Measurements from ENCODE around the gene SLC2A10.

The SLC2A10 gene

DNA sequence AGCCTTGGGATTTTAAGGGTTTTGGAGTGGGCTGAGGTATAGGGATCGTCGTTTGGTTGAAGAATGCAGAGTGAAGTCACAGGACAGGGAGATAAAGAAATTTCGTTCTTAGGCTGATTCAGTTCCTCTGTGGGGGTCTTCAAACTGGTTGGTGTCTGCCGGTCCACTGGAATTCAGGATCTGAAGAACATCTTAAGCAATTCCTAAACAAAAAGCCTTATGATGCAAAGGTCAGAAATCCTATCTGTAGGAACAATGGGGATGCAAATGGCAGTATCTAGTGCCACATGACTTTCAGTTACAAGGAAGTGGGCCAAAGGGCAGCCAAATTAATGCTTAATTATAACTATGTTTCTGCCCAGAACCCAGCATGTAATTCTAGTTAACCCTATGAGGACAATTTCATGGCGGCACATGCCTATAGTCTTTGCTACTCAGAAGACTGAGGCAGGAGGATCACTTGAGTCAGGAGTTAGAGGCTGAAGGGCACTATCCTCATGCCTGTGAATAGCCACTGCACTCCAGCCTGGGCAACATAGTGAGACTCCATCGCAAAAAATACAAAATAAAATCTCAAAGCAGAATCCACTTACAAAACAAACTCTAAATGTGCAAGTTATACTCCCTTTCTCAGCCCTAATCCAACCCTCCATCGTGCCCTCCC is 4.6 kb upstream of the SLC2A10 start:
- no peak overlapping the region for H3K27ac ChIP-seq (ENCODE audit: low read depth, low read length)
- H3K79me2 ChIP-seq (ENCODE audit: control insufficient read depth, insufficient read depth, low read length, unreplicated experiment): peaks cover 2% of the 10 kb centered on the region
- peak overlapping the region; percentile 13 for H2AFZ ChIP-seq (ENCODE audit: low read length, unreplicated experiment)

DNA sequence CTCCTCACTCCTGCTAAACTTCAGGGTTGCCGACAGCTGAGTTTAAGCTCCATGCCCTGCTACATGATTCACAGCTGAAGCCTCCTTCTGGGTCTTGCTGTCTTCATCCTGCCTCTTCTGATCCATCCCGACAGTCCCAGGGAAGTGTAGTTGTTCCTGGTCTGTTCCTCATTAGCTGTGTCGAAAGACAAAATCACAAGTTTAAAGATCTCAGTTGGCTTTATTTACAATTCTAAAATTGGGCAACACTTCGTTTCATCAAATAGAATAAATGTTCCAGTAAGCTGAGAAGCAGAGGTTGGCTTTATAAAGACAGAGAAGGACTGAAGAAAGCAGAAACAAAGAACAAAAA is 4.1 kb upstream of the SLC2A10 start:
- H3K36me3 ChIP-seq (ENCODE audit: insufficient read depth, low read length): no peaks in the 10 kb centered on the region
- no peaks in the 10 kb centered on the region for H3K27me3 ChIP-seq (ENCODE audit: insufficient read depth, low read length)
- no peak overlapping the region for H3K27ac ChIP-seq (ENCODE audit: low read depth, low read length)
- peak overlapping the region; percentile 13 for H2AFZ ChIP-seq (ENCODE audit: low read length, unreplicated experiment)
- peaks cover 7% of the 10 kb centered on the region for H3K79me2 ChIP-seq (ENCODE audit: control insufficient read depth, insufficient read depth, low read length, unreplicated experiment)
- no peak overlapping the region for H3K4me3 ChIP-seq (ENCODE audit: low read depth, low read length)
- H3K4me1 ChIP-seq (ENCODE audit: control insufficient read depth, insufficient read depth, low read length, unreplicated experiment): peaks cover 5% of the 10 kb centered on the region

More for the DNA sequence above, 4.6 kb upstream of the SLC2A10 start:
- Histone ChIP-seq H3K4me1 (ENCODE audit: control insufficient read depth, insufficient read depth, low read length, unreplicated experiment) (peaks cover 4% of the 10 kb centered on the region), H3K27me3 (ENCODE audit: insufficient read depth, low read length) (no peaks in the 10 kb centered on the region), H3K4me3 (ENCODE audit: low read depth, low read length) (no peak overlapping the region), H3K36me3 (ENCODE audit: insufficient read depth, low read length) (no peaks in the 10 kb centered on the region)

DNA sequence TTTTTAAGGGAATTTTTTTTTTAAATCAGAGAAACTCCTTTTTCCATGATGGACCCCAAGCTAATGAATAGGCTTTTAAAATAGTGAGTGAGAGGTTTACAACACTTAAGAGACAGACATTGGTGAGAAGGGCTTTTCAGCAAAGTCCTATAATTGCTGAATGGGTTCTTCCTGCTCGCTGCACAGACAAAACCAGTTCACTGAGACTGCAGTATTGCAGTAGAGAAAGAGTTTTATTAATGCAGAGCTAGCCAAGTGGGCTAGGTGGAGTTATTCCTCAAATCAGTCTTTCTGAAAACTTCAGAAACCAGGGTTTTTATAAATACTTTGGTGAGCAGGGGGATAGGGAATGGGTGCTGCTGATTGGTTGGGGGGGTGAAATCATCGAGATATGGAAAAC is 3.2 kb upstream of the SLC2A10 start:
- H3K27me3 ChIP-seq (ENCODE audit: insufficient read depth, low read length): no peaks in the 10 kb centered on the region
- no peak overlapping the region for H2AFZ ChIP-seq (ENCODE audit: low read length, unreplicated experiment)
- peaks cover 13% of the 10 kb centered on the region for H3K4me1 ChIP-seq (ENCODE audit: control insufficient read depth, insufficient read depth, low read length, unreplicated experiment)
- peaks cover 16% of the 10 kb centered on the region for H3K79me2 ChIP-seq (ENCODE audit: control insufficient read depth, insufficient read depth, low read length, unreplicated experiment)
- H3K4me3 ChIP-seq (ENCODE audit: low read depth, low read length): no peak overlapping the region
- no peak overlapping the region for H3K27ac ChIP-seq (ENCODE audit: low read depth, low read length)
- H3K36me3 ChIP-seq (ENCODE audit: insufficient read depth, low read length): 0 out of 2 replicates have a peak, but pooled peaks cover 2% of the 10 kb centered on the region

DNA sequence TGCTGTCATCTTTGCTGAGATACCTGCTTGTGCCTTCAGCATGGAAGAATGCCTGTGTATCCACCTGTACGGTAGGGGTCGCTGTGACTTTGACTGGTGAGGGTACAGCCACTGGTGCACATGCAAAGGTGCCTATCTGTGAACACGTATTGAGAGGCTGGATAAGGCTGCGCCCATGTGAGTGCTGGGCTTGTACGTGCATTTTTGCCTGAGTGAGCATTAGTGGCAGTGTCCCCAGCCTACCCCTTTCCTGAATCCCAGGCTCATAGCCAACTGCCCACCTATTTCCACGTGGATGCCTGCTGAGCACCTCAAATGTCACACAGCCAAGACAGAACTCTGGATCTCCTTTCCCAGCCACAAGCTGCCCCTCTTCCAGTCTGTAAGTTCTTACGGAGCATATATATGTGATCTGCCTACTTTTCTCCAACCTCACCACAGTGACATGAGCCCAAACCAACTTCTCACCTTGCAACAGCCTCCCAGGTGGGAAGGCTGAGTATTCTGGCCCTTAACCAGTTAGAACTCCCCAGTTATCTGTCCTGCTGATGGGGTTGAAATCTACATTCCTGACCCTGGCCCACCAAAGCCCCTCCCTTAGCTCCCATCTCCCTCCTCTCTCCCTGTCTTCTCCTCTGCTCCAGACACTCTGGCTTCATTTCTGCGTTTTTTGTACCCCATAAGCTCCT is 1.1 kb upstream of the SLC2A10 start:
- Histone ChIP-seq H3K4me1 (ENCODE audit: control insufficient read depth, insufficient read depth, low read length, unreplicated experiment) (peaks cover 16% of the 10 kb centered on the region), H2AFZ (ENCODE audit: low read length, unreplicated experiment) (no peak overlapping the region), H3K79me2 (ENCODE audit: control insufficient read depth, insufficient read depth, low read length, unreplicated experiment) (peaks cover 25% of the 10 kb centered on the region), H3K27me3 (ENCODE audit: insufficient read depth, low read length) (no peaks in the 10 kb centered on the region), H3K36me3 (ENCODE audit: insufficient read depth, low read length) (0 out of 2 replicates have a peak, but pooled peaks cover 5% of the 10 kb centered on the region), H3K4me3 (ENCODE audit: low read depth, low read length) (no peak overlapping the region), H3K27ac (ENCODE audit: low read depth, low read length) (no peak overlapping the region)

DNA sequence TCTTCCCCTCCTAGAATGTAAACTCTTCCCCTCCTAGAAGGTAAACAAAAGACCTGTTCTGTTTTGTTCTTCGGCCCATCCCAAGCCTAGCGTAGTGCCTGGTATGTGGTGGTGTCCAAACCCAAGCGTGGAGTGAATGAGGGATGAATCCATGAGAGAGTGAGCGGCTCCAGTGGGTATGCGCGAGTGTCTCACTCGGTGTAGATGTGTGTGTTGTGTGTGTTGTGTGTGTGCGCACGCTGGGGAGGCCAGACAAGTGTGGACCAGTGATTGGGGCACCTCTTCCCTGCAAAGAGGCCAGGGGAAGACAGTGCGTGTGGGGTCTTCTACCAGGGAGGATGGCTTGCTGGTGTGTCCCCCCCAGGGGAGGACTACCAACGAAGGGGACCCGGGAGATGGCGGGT is 392 bp upstream of the SLC2A10 start:
- peak overlapping the region; percentile 97 for H3K4me3 ChIP-seq (ENCODE audit: low read depth, low read length)
- H3K4me1 ChIP-seq (ENCODE audit: control insufficient read depth, insufficient read depth, low read length, unreplicated experiment): peaks cover 16% of the 10 kb centered on the region
- peak overlapping the region; percentile 0; the same call in 1 of the 2 replicates for H3K27ac ChIP-seq (ENCODE audit: low read depth, low read length)

DNA sequence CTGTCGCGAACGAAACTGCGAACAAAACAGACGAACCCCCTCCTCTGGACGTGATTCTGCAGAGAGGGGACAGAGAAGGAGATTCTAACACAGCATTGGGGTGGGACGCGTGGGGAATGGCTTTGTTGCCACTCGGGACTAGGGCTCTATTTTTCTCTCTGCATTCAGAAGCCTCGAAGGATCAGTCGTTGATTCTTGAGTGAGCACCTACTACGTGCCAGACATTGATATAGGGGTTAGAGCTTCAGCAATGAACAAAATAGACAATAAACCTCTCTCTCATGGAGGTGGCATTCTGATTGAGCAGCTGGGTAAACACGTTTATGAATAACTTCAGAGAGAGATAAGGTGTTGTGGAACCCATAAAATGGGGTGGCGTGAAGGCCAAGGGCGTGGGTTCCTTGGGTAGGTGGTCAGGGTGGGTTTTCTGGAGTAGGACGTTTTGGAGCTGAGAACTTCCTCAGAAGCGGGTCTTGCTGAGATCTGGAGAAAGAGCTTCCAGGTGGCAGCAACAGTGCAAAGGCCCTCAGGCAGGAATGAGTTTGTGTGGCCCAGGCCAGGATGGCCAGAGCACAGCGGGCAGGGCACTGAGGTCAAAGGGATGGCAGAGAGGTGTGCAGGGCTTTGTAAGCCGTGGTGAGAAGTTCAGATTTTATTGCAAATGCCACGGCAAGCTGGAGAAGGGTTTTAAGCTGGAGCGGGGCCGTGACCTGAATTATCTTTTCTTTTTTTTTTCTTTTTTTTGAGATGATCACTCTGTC is 884 bp downstream of the SLC2A10 start:
- Histone ChIP-seq H3K4me1 (ENCODE audit: control insufficient read depth, insufficient read depth, low read length, unreplicated experiment) (peaks cover 23% of the 10 kb centered on the region), H2AFZ (ENCODE audit: low read length, unreplicated experiment) (peak overlapping the region; percentile 97), H3K27me3 (ENCODE audit: insufficient read depth, low read length) (no peaks in the 10 kb centered on the region), H3K36me3 (ENCODE audit: insufficient read depth, low read length) (0 out of 2 replicates have a peak, but pooled peaks cover 5% of the 10 kb centered on the region), H3K4me3 (ENCODE audit: low read depth, low read length) (peak overlapping the region; percentile 97), H3K27ac (ENCODE audit: low read depth, low read length) (peak overlapping the region; percentile 0; the same call in 1 of the 2 replicates), H3K79me2 (ENCODE audit: control insufficient read depth, insufficient read depth, low read length, unreplicated experiment) (peaks cover 25% of the 10 kb centered on the region)

More for the DNA sequence above, 392 bp upstream of the SLC2A10 start:
- H2AFZ ChIP-seq (ENCODE audit: low read length, unreplicated experiment): peak overlapping the region; percentile 97
- H3K36me3 ChIP-seq (ENCODE audit: insufficient read depth, low read length): 0 out of 2 replicates have a peak, but pooled peaks cover 5% of the 10 kb centered on the region
- H3K79me2 ChIP-seq (ENCODE audit: control insufficient read depth, insufficient read depth, low read length, unreplicated experiment): peaks cover 25% of the 10 kb centered on the region
- no peaks in the 10 kb centered on the region for H3K27me3 ChIP-seq (ENCODE audit: insufficient read depth, low read length)

DNA sequence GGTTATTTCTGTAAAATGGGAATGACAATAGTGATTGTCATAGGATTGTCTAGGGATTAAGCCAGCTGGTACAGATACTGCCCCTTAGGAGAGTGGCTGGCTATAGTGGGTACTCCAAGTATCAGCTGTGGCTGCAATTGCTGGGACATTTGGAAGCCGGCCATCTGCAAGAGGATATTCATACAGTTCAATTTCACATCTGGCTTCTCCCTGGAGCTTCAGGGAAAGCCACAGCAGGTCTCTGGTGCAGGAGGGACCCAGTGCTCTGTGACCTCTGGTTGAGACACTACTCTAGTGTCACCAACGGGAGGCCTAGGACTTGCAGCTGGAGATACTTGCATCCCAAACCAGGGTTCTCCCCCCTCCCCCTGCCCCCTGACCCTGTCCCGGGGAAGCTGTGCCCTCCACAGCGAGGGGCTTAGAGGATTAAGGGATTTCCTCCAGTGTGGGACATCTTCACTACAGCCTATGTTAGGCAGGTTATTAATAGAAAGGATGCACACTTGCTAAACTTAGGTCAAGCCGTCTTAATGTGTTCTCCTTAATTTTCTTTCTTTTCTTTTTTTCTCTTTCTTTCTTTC is 2.7 kb downstream of the SLC2A10 start:
- H3K79me2 ChIP-seq (ENCODE audit: control insufficient read depth, insufficient read depth, low read length, unreplicated experiment): peaks cover 25% of the 10 kb centered on the region
- H3K27ac ChIP-seq (ENCODE audit: low read depth, low read length): no peak overlapping the region
- H3K27me3 ChIP-seq (ENCODE audit: insufficient read depth, low read length): no peaks in the 10 kb centered on the region
- H3K4me1 ChIP-seq (ENCODE audit: control insufficient read depth, insufficient read depth, low read length, unreplicated experiment): peaks cover 26% of the 10 kb centered on the region
- H3K36me3 ChIP-seq (ENCODE audit: insufficient read depth, low read length): 0 out of 2 replicates have a peak, but pooled peaks cover 5% of the 10 kb centered on the region
- H3K4me3 ChIP-seq (ENCODE audit: low read depth, low read length): 0 out of 2 replicates have a peak overlapping the region, but pooled peaks have one; percentile 2
- no peak overlapping the region for H2AFZ ChIP-seq (ENCODE audit: low read length, unreplicated experiment)

DNA sequence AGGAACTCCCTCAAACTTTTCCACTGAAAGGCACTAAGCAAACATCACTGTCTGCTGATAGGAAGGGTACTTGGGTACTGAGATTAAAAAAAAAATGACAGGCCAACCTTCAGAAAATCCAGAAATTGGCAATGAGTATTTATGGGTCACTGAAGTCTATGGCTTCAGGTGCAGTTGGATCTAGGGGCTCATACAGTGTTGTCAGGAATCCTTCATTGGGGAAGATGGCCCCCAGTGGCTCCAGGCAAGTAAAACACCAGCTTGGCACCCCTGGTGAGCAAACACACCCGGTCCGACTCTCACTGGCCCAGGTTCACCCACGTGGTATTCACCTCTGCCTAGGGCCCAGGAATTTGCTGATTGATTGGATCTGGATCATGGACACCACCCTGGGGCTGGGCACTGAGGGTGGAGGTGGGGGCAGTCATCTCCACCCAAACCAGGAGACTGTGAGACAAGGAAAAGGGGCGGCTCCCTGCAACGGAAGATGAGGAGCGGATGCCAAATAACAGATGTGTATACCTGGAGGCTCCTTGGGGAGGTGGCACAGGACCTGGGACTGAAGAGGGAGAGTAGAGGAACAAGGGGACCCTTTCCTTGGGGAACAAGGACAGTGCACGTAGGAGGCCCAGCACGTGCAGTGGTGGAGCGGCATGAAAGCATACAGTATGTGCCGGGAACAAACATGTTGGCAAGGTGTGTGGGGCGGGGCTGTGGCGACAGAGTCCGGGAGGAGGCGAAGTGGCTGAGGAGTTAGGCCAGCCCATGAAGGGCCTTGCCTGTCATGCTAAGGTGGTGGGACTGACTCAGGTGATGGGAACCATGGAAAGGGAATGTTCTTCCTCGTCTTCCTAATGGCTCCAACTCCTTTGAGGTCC is 4.7 kb downstream of the SLC2A10 start:
- Histone ChIP-seq H3K4me3 (ENCODE audit: low read depth, low read length) (no peak overlapping the region), H3K36me3 (ENCODE audit: insufficient read depth, low read length) (0 out of 2 replicates have a peak, but pooled peaks cover 5% of the 10 kb centered on the region), H3K79me2 (ENCODE audit: control insufficient read depth, insufficient read depth, low read length, unreplicated experiment) (peaks cover 25% of the 10 kb centered on the region), H3K27me3 (ENCODE audit: insufficient read depth, low read length) (no peaks in the 10 kb centered on the region), H3K27ac (ENCODE audit: low read depth, low read length) (no peak overlapping the region), H2AFZ (ENCODE audit: low read length, unreplicated experiment) (no peak overlapping the region), H3K4me1 (ENCODE audit: control insufficient read depth, insufficient read depth, low read length, unreplicated experiment) (peaks cover 24% of the 10 kb centered on the region)

DNA sequence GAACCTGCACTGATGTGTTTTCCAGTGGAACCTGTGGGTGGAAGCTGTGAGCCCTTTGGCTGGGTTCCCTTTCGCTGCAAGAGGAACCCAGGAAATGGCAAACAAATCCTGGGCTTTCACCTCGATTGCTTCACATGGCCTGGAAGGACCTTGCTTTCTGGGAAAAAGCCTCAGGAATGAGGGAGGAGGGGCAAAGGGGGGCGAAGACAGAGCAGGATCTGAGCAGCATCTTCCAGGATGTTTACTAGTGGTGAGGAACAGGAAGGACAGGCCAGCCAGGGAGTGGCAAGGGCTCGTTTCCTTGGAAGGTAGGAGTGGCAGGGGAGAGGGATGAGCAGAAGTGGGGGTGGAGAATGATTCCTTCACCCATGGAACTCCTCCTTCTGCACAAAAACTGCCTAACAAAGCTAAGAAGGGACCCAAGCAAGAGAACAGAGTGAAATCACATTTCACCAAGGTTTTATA is 5.9 kb downstream of the SLC2A10 start:
- H3K27me3 ChIP-seq (ENCODE audit: insufficient read depth, low read length): no peaks in the 10 kb centered on the region
- H3K4me1 ChIP-seq (ENCODE audit: control insufficient read depth, insufficient read depth, low read length, unreplicated experiment): peaks cover 22% of the 10 kb centered on the region
- H3K27ac ChIP-seq (ENCODE audit: low read depth, low read length): no peak overlapping the region
- H2AFZ ChIP-seq (ENCODE audit: low read length, unreplicated experiment): no peak overlapping the region
- H3K36me3 ChIP-seq (ENCODE audit: insufficient read depth, low read length): peaks cover 13% of the 10 kb centered on the region
- H3K79me2 ChIP-seq (ENCODE audit: control insufficient read depth, insufficient read depth, low read length, unreplicated experiment): peaks cover 18% of the 10 kb centered on the region
- H3K4me3 ChIP-seq (ENCODE audit: low read depth, low read length): no peak overlapping the region
